HG02981 (cell line): ENCODE results near the gene AP3D1.
"Not testable (repeated sequence)": the region's sequence is repeated elsewhere in the genome, so short reads cannot be mapped to it uniquely, and the experiment has no call there.

Experiments used
- ATAC-seq: cut with Tn5 transposase; IDR thresholded peaks from one replicate; pipeline ENCODE4 v1.9.1; 2021; ENCODE audit warnings: mild to moderate bottlenecking, moderate library complexity; ENCODE audit not compliant: unreplicated experiment

The AP3D1 gene

DNA sequence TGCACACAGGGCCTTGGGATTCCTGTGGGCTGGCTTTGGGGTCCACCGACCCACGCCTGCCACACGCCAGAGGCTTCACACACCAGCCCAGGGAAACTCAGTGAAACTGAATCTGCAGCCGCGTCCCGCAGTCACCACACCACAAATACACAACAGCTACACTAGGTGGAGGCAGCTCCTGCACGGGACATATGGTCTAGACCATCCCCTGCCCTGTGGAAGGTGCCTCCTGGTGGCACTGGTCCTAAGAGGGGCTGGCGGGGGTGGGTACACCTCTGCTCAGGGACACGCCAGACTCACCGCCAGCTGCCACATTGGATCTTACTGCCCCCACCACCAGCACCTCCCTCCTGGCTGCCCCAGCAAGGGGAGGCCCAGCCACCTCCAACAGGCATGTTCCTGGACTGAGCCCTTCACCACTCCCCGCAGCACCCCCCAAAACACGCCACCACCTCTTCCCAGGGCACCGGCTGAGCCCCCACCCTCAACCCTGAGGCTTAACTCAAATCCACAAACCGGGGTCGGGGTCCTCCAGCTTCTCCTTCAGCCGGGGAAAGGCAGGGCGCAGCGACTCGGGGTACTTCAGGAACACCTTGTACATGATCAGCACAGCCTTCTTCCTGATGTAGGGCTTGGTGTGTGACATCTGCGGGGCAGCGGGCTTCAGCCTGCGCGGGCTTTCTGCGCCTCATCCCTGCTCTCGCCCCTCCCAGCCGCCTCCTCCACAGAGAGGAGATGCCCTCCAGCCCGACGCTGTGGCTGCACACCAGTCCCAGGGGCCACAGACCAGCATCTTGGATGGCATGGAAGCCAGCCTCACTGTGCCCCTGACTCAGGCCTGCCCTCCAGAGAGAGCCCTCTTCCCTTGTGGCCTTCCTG is 21.2 kb downstream of the AP3D1 start:
- ATAC-seq, result no peak

DNA sequence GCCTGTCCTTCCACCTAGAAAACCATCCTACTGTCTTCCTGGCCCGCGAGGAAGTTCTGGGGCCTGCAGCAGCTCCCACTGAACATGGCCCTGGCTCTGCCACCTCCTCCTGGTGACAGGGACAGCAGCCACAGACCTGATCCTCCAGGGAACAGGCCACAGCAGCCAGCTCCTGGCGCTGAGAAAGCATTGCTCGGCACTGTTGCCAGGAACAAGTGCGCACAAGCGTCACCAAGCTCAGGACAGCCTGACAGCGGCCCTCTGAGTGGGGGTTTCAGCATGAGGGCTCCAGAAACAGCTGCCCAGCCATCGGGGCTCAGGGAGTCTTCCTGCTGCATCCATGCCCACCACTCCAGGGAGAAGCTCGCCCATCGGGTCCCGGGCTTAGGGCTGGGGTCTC is 21.9 kb downstream of the AP3D1 start:
- ATAC-seq, result no peak

DNA sequence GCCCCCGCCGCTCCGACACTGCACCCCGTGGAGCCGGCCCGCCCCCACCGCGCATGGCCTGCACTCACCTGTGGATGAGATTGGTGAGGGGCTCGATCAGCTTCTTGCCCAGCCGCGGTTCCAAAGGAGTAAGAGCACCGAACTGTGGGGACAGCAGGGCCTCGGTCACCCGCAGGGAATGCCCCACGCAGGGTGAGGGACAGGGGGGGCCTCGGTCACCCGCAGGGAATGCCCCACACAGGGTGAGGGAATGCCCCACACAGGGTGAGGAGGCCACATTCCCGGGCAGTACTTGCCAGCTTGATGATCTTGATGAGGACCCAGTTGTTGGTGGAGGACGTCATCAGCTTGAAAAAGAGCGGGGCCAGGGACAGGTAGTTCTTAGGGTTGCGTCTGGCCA is 22.3 kb downstream of the AP3D1 start:
- no peak for ATAC-seq

DNA sequence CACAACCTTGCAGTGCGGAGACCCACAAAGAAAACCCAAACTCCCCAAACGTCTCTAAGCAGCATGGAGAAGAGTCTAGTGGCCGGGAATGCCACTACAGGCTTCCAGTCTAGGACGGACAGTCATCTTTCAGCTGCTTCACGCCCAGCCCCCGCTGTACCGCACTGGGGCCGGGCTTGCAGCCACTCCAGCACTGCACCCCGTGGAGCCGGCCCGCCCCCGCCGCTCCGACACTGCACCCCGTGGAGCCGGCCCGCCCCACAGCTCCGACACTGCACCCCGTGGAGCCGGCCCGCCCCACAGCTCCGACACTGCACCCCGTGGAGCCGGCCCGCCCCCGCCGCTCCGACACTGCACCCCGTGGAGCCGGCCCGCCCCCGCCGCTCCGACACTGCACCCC is 23.1 kb downstream of the AP3D1 start:
- not testable (repeated sequence) for ATAC-seq

DNA sequence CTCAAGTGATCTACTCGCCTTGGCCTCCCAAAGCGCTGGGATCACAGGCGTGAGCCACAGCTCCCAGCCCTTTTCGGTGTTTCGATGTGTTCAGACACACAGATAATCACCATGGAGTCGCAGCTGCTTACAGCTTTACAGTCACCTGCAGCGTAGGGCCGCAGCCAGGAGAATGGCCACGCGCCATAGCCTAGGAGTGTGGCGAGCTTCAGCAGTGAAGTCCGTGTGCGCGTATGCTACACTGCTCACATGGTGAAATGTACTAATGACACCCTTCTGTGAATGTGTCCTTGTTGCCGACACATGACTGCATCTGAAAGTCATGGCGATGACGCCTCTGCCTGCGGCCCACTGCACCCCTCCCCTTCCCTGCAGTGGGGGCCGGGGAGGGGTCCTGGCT is 23.6 kb downstream of the AP3D1 start:
- no peak for ATAC-seq

DNA sequence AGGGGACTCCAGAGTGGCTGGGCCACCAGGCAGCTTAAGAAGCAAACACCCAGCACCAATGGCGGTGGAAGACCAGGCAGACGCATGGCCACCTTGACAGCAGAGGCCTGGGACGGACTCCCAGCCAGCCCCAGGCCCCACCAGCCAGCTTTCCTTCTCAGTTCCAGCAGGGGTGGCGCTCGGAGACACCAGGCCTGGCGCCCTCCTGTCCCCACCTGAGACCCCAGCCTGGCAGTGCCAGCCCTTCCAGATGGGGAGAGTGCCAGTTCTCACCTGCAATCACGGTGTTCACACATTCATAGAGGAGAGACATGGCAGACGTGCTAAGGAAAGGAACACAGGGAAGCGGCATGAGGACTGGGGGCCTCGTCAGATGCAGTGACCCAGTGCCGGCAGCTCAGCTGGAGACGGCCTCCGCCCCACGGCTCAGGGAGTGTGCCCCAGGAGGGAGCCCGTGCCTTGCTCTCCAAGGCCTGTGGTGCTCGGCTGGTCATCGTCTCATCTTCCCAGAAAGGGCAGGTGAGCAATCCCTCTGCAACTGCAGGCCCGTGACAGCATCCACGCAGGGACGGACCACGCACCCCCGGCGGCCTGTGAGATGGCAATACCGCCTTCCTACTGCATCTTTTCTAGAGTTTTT is 24.4 kb downstream of the AP3D1 start:
- ATAC-seq, result no peak

DNA sequence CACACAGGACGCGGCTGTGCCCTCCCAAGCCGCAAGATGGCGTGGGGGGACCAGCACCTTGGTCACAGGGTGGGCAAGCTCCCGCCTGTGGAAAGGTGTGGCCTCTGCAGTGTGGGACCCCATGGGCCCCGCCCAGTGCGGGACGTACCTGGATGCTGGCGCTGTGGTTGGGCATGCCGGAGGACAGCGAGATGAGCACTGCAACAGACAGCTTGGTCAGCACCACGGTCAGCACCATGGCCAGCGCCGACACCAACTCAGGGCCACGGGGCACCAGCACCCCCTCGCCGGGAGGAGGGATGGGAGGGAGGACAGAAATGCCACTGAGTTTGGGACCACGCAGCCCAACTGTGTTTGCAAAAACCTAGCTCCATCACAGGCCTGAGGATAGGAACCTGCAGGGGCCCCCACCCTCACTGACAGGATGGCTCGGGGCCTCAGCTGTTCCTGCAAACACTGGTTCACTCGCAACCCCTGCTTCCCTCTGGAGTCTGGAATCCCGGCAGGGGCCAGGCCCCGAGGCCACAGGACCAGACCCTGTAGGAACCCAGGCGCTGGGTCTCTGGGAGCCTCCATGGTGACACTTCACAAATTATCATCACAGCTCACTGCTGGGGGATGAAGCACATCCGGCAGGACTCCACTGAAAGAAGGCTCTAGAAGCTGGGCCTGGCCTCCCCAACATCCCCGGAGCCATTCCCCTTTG is 27.5 kb downstream of the AP3D1 start:
- ATAC-seq, result no peak

DNA sequence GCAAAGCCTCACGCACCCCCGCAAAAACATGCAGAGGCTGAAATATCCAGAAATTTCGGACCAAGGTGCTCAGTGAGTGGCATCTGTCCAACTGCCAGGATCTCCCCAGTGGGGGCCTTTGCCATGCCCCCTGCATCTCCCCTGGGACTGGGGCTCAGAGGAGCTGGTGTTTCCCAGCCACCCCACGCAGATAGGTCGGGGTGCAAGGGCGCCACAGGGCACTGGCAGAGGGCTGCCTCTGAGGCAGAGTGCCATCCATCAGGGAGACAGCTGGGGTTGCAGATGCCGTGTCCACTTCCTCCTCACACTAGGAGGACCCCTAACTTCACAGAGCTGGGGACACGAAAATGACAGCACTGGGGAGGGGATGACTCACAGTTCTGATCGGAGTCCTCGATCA is 28.4 kb downstream of the AP3D1 start:
- no peak for ATAC-seq

DNA sequence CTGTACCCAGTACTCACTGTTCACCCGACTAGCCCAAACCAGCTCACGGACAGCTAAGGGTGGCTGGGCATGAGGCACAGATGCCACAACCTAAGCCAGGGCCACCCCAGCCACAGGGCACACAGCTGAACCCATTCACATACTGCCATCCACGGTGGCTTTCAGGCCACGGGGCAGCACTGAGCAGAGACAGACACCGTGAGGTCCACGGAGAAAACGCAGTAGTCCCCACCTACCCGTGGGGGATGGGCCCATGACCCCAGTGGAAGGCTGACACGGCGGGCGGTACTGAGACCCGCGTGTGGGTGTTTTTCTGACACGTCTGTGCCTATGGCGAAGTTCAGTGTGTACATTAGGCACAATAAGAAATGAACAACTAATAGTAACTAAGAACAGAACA is 29.1 kb downstream of the AP3D1 start:
- no peak for ATAC-seq

DNA sequence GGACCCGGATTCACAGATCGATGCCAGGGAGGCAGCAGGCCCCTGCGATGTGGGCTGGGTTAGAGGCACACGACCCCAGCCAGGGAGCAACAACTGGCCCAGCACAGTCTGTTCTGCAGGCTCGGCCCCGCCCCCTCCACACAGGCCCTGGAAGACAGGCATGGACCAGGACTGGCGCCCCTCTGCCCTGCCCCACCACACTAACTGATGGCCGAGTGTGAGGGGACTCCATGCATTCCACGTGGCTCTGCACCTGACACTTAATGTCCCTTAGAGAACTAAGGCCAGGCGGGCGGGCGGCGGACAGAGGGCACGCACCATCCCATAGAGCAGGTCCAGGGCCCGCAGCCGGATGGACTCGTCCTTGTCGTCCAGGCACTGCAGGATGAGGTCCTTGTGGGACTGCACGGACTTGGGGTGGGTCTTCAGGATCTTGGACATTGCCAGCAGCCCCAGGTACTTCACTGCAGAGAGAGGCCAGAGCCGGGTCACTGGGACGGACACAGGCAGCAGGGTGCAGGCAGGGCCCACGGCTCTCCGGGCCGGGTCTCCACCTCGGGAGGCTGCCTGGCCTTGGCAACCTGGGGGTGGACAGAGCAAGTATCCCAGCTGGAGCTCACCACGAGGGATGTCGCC is 29.8 kb downstream of the AP3D1 start:
- ATAC-seq, result no peak

DNA sequence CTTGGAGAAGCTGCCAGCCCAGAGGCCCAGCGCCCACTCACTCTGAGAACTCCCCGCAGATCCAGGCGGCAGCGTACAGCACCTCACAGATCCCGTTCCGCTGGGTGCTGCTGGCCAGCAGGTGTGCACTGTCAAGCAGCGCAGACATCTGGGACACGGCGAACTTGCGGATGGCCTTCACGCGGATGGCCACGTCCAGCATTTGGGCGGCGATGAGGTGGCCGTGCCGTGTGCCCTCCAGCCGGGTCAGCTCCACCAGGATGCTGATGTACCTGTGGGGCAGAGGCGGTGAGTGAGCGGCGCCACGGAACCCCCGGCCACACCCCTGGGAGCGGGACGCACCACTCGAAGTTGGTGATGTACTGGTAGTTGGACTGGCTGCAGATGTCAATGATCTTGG is 30.5 kb downstream of the AP3D1 start:
- no peak for ATAC-seq

DNA sequence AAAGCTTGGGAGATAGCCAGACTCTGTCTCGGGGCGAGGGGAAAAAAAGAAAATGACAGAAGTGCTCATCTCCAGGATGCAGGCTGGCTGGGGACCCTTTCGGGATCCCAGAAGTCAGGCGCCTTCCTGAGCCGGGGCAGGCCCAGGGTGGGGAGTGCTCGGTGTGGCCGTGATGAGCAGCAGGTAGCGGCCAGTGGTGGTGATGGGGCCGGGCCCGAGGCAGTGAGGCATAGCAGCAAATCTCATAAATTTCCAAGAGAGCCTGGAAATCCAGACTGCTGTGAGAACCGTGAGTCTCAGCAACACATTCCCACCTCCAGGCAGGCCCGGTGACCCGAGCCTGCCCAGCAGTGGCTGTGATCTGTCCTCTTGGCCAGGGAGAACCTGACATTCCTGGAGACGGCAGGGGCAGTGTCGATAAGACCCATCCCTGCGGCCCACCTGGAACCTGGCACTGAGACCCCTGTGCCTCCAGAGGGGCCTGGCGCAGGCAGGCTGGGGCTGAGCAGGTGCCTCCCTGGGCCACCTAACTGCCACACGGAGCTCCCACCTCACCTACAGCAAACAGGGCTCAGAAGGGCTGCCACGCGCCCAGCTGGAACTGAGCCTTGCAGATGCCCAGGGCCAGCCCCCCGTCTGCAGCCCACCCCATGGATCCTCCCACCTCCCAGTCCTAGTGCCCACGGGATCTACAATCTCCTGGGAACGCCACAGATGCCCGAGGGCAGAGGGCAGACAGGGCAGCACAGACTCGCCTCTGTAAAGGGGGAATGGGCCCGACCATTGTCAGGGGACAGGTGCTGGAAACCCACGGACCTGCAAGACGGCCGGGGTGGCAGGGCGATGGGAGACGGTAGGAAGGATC is 31.2 kb downstream of the AP3D1 start:
- no peak for ATAC-seq

DNA sequence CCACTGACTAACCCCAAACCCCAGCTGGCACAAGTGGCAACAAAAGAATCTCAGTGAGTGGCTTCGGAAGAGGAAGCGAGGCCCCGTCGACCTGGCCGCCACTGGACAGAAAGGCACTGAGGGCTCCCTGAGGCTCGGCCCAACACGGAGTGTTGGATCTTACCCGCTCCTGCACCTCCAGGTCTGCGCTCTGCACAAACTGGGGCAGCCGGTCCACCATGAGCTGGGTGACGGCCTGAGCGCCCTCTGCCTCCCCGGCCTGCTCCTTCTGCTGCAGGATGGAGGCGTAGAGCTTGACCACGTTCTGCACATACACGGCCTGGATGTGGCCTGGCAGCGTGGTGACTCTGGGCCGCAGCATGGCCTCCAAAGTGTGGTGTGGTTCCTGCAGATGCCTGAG is 32.9 kb downstream of the AP3D1 start:
- no peak for ATAC-seq

DNA sequence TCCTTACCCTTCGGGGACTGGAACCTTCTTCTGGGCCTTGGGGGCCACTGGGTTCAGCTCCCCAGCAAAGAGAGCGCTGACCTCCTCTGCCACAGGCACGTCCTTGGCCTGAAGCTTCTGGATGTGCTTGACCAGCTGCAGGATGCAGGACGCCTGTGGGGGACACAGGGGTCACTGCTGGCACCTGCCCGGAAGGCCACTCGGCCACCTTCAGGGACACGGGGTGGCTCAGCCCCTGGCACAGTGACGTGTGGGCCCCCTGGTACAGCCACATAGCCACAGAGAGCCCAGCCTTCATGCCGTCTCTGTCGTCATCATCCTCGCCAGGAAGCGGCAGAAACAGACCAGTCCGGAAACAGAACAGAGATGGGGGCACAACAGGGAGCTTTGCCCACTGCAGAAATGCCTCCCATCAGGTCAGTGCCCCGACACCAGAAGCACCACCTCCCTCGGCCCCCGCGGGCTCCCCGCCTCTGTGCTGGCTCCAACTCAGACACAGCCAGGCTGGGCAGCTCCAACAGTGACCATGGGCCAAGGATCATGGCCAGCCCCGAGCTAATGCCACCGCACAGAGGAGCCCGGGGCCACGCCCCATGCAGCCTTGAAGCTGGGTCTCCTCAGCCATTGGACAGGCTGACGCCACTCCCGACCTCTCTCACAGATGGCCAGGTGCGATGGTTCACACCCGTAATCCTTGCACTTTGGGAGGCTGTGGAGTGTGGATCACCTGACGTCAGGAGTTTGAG is 34.0 kb downstream of the AP3D1 start:
- ATAC-seq, result no peak

DNA sequence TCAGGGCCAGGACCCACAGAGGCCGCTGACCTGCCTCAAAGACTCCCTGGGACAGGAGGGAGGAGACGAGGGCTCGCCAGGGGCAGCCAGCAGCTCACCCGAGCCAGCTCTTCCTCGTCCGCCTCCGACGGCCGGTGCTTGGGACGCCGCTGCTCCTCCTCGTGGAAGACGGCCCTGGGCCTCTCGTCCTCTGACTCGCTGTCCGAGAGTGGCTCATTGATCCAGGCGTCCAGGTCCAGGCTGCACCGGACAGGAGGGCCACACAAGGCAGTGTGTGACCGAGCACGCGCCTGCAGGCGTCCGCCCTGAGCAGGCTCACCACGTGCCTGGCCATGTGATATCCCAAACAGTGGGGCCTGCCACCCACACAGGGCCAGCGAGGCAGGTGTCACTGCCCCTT is 34.9 kb downstream of the AP3D1 start:
- ATAC-seq, result no peak

DNA sequence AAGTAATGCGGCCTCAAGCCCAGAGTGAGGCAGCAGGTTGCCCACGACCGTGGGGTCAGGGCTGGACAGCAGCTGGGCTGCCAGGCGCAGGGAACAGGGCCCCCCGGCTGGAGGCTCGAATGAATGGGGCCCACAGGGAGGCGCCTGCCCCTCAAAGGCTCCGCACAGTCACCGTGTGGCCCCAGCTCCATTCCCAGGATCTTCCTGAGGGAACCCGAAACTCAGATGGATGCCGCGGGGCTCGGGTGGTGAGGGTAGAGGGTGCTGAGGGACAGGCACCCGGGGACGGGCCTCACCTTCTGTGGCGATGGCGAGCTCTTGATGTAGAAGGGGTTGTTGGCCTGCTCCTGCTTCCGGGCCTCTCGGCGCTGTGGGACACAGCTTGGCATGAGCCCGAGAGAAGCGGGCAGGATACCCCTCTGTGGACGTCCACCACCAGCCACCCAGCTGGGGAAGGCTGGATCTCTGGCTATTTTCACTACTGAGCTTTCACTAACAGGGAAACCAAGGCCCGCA is 35.4 kb downstream of the AP3D1 start:
- no peak for ATAC-seq

DNA sequence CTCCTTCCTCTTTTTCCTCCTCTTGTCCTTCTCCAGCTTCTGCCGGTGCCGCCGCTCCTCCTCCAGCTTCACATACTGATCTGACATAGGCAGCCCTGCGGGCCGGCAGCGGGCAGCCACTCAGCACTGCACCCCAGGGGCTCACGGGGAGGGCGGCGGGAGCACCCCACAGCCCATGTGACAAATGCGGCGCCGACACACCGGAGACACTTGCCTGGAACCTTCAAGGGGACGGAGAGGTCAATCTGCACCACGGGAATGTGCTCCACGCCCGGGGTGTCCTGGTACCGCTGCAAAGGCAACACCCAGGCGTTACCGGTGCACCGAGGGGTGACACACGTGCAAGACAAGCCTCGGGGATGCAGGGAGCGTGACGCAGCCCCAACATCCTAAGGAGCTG is 36.0 kb downstream of the AP3D1 start:
- no peak for ATAC-seq

DNA sequence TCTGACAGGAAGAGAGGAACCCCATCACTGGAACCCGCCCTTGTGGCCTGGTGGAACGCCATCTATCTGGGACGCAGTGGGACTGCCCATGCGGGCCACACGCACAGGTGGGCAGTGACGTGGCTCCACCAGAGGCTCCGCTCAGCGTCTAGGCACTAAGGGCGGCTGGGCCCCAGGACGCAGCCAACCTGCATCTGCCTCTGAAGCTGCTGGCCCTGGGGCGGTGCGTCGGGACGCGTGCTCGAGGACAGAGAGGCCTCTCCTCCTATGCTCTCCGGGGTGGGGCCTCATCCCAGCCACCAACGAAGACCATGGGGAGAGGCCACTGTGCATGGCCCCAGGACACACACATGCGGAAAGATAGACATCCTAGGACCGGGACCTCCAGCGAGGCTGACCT is 36.5 kb downstream of the AP3D1 start:
- no peak for ATAC-seq

DNA sequence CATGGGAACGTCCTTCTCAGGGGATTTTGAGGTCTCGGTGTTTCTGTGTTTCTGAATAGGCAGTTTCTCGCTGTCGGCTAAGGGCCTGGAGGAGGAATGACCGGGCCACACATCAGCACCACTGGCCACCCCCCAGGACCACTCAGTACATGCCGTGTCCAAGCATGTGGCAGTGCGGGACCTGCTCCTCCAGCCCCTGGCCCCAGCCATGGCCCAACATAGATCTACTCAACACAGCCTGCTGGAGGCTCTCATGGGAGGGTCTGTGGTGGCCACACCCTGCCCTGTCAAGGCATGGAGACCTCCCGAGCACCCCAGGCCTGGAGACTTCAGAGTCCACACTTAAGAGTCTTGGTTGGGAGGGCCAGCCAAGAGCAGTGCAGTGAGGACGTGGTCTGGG is 37.1 kb downstream of the AP3D1 start:
- ATAC-seq, result no peak
